Measurements from ENCODE around the gene HMGA1. TPM values are rescaled to one million over a fixed set of nuclear protein-coding genes. Genes with fewer than 3 reads are reported as not detected.

HMGA1 gene
- total RNA-seq, 2 donors from 2014 or later = 22.6 to 27.7 TPM

GRCh38 chr6:34205916-34206315 is 30.8 kb upstream of the HMGA1 start:
- no peak for ATAC-seq
- no peak overlapping the region for H3K4me3 ChIP-seq
- 75 to 85% methylated on average over 2 of the region's 2 CpGs for WGBS, 2 donors
- H3K27me3 ChIP-seq = no peaks in the 10 kb centered on the region
- no peak for DNase-seq
- H3K27ac ChIP-seq = no peak overlapping the region
- intact Hi-C loops (cut with DNase I) = no loop called here
- TF ChIP-seq, protein P1, sequence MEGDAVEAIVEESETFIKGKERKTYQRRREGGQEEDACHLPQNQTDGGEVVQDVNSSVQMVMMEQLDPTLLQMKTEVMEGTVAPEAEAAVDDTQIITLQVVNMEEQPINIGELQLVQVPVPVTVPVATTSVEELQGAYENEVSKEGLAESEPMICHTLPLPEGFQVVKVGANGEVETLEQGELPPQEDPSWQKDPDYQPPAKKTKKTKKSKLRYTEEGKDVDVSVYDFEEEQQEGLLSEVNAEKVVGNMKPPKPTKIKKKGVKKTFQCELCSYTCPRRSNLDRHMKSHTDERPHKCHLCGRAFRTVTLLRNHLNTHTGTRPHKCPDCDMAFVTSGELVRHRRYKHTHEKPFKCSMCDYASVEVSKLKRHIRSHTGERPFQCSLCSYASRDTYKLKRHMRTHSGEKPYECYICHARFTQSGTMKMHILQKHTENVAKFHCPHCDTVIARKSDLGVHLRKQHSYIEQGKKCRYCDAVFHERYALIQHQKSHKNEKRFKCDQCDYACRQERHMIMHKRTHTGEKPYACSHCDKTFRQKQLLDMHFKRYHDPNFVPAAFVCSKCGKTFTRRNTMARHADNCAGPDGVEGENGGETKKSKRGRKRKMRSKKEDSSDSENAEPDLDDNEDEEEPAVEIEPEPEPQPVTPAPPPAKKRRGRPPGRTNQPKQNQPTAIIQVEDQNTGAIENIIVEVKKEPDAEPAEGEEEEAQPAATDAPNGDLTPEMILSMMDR (IDR thresholded peaks at IDR 0.05) = no peak
- TF ChIP-seq POLR2A (IDR thresholded peaks at IDR 0.05) = no peak
- H3K4me1 ChIP-seq = no peaks in the 10 kb centered on the region
- no peaks in the 10 kb centered on the region for H3K9me3 ChIP-seq
- no peaks in the 10 kb centered on the region for H3K36me3 ChIP-seq (replicated peaks in 1 of 2; ENCODE audit: insufficient read depth in 1 of 2, low read depth in 2 of 2)

GRCh38 chr6:34206726-34207125 is 29.9 kb upstream of the HMGA1 start:
- no peaks in the 10 kb centered on the region for H3K4me1 ChIP-seq
- ATAC-seq (no peak), DNase-seq (no peak)
- intact Hi-C loops (cut with DNase I) = no loop called here
- H3K27ac ChIP-seq = no peak overlapping the region
- 63 to 67% methylated on average over 7 of the region's 7 CpGs for WGBS, 2 donors
- H3K27me3 ChIP-seq = no peaks in the 10 kb centered on the region
- no peak overlapping the region for H3K4me3 ChIP-seq
- no peaks in the 10 kb centered on the region for H3K9me3 ChIP-seq
- H3K36me3 ChIP-seq (replicated peaks in 1 of 2; ENCODE audit: insufficient read depth in 1 of 2, low read depth in 2 of 2) = no peaks in the 10 kb centered on the region
- TF ChIP-seq, protein P1 (IDR thresholded peaks at IDR 0.05) = no peak
- no peak for TF ChIP-seq POLR2A (IDR thresholded peaks at IDR 0.05)

DNA sequence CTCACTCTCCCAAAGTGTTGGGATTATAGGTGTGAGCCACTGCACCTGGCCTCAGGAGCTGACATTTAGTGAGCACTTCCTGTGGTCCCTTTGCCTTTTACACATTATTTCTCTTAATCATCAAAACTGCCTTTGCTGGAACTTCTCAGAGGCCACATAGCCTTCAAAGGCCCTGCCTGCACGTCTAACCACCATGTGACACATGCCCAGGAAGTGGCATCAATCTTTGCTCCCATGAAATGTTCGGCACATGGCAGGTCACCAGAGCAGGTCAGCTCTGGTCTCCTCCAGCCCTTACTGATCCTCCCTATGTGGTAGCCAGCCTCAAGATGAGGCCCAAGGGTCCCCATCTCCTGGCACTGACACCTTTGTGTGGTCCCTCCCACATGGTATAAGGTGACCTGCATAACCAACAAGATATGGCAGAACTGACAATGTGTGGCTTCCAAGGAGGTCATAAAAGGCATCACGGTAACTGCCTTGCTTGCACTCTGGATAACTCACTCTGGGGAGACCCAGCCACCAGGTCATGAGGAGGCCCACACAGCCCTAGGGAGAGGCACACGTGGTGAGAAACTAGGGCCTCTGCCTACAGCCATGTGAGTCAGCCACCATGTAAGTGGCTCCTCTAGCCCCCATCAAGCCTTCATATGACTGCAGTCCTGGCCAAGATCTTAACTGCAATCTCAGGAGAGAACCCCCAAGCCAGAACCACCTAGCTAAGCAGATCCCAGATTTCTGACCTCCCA is 28.8 kb upstream of the HMGA1 start:
- H3K9me3 ChIP-seq = no peaks in the 10 kb centered on the region
- ATAC-seq (no peak), DNase-seq (no peak)
- H3K27ac ChIP-seq = no peak overlapping the region
- TF ChIP-seq, protein P1 (IDR thresholded peaks at IDR 0.05) = no peak
- no peak for TF ChIP-seq POLR2A (IDR thresholded peaks at IDR 0.05)
- no peaks in the 10 kb centered on the region for H3K4me1 ChIP-seq
- H3K36me3 ChIP-seq (replicated peaks in 1 of 2; ENCODE audit: insufficient read depth in 1 of 2, low read depth in 2 of 2) = no peaks in the 10 kb centered on the region
- H3K27me3 ChIP-seq = no peaks in the 10 kb centered on the region
- no peak overlapping the region for H3K4me3 ChIP-seq
- intact Hi-C loops (cut with DNase I) = no loop called here
- 64 to 75% methylated on average over 4 of the region's 4 CpGs for WGBS, 2 donors

DNA sequence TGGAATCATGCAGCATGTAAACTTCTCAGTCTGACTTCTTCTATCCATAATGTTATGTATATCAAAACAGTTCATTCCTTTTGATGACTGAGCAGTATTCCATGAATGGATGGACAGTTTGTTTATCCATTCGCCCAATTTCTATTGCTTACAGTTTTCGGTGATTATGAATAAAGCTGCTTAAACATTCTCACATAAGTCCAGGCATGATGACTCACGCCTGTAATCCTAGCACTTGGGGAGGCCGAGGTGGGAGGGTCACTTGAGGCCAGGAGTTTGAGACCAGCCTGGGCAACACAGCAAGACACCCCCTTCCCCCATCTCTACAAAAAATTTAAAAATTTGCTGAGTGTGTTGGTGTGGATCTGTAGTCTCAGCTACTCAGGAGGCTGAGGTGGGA is 22.9 kb upstream of the HMGA1 start:
- WGBS, 2 donors = 79 to 93% methylated on average over 4 of the region's 4 CpGs

More for the DNA sequence above, 22.9 kb upstream of the HMGA1 start:
- intact Hi-C loops (cut with DNase I) = no loop called here
- TF ChIP-seq POLR2A (IDR thresholded peaks at IDR 0.05) = no peak
- TF ChIP-seq, protein P1 (IDR thresholded peaks at IDR 0.05) = no peak
- no peak overlapping the region for H3K4me3 ChIP-seq
- H3K27ac ChIP-seq = no peak overlapping the region
- no peaks in the 10 kb centered on the region for H3K4me1 ChIP-seq
- H3K36me3 ChIP-seq (replicated peaks in 1 of 2; ENCODE audit: insufficient read depth in 1 of 2, low read depth in 2 of 2) = no peaks in the 10 kb centered on the region
- no peaks in the 10 kb centered on the region for H3K27me3 ChIP-seq
- H3K9me3 ChIP-seq = no peaks in the 10 kb centered on the region
- DNase-seq (no peak), ATAC-seq (no peak)

Data from body of pancreas (tissue), 4 donors.